ENCODE measurements around the gene SPATA2. TPM values are rescaled to one million over a fixed set of nuclear protein-coding genes. Genes with fewer than 3 reads are reported as not detected.

Gene SPATA2
- total RNA-seq (2021; fragmentation: NEBNext Ultra II Directional; extraction: Animal tissue kit (Norgen Biotek cat#: 25700)) (11.9 and 13.0 TPM in 2 replicates), polyA plus RNA-seq (2011; rRNA removed) (11.0 and 15.4 TPM in 2 replicates), polyA minus RNA-seq (2011; rRNA and poly(A)+ RNA removed) (6.1 and 8.1 TPM in 2 replicates)
- 6.4 TPM for polyA plus RNA-seq (2011; cell fraction: cytosol; rRNA removed)
- polyA plus RNA-seq (2011; cell fraction: nucleus; rRNA removed) = 7.7 TPM
- 10.4 to 11.7 TPM (median 11.1 TPM) in 4 replicates for polyA plus RNA-seq (2012, experiment 1 of 2)
- 12.2 TPM for polyA plus RNA-seq (2012, experiment 2 of 2)
- polyA plus RNA-seq (2013, experiment 1 of 2) = 10.6 TPM
- polyA plus RNA-seq (2013, experiment 2 of 2) = 10.6 TPM
- 6.4 TPM for polyA minus RNA-seq (2011; cell fraction: cytosol; rRNA and poly(A)+ RNA removed)
- 6.7 TPM for polyA minus RNA-seq (2011; cell fraction: nucleus; rRNA and poly(A)+ RNA removed)
- long read RNA-seq, experiment 1, full-length matches to known transcripts = 1 of 16 reads
- long read RNA-seq, experiment 1, partial matches to known transcripts = 1 of 16 reads
- long read RNA-seq, experiment 1, other reads (novel, unspliced or antisense) = 14 of 16 reads
- long read RNA-seq, experiment 2, partial matches to known transcripts = 0 of 1 reads
- long read RNA-seq, experiment 2, other reads (novel, unspliced or antisense) = 1 of 1 reads

- H3K14ac ChIP-seq (ENCODE audit: insufficient read length) = no peak within 1 kb of the TSS
- TF ChIP-seq RFX5 (IDR thresholded peaks at IDR 0.05; ENCODE audit: borderline replicate concordance, low read depth, low read length) (no peak), SAP30 (IDR thresholded peaks at IDR 0.05; ENCODE audit: insufficient read depth, insufficient replicate concordance, low read length) (peak; percentile 73), MAX (IDR thresholded peaks at IDR 0.05) (0 out of 2 replicates have a peak, but pooled peaks have one; percentile 14), KDM4A (IDR thresholded peaks at IDR 0.05; ENCODE audit: low read depth, low read length, severe bottlenecking) (peak; percentile 100), HDAC6 (IDR thresholded peaks at IDR 0.05; ENCODE audit: low read depth, low read length) (no peak), EGR1 (IDR thresholded peaks at IDR 0.05; ENCODE audit: borderline replicate concordance, low read depth, low read length) (no peak), ATF3 (IDR thresholded peaks at IDR 0.05; ENCODE audit: insufficient read depth, low read depth, low read length) (no peak)
Observed at GRCh38 chr20:49915380-49916145, at the start of gene SPATA2. Gene SPATA2, minus strand, starts transcription at chr20:49915529. Its CDS starts 7,039 bp downstream, at chr20:49908490.

More at GRCh38 chr20:49915380-49916145, at the start of gene SPATA2:
- peak within 1 kb of the TSS; percentile 100 for H4K8ac ChIP-seq (ENCODE audit: extremely low read depth, insufficient read depth, low read length)
- peak within 1 kb of the TSS; percentile 99 for H2BK120ac ChIP-seq (replicated peaks; ENCODE audit: low read depth, low read length)
- WGBS, 2 experiments (ENCODE audit: extremely low coverage in 1 of 2, insufficient coverage in 1 of 2, insufficient read length in 1 of 2, insufficient replicate concordance in 2 of 2, low coverage in 1 of 2, low lambda C conversion rate in 2 of 2, missing lambda C conversion rate in 1 of 2) = 1% methylated on average over 69 of the region's 69 CpGs; no CpG with 5 or more reads in 1 of the 2 experiments
- POLR2A ChIA-PET (ENCODE audit: partially characterized antibody) = interaction anchor here (0.7 to 3.8 kb wide), 5 partner anchors 9 to 134 kb away, joined by 3 to 17 read pairs (median 4); no protein-coding TSS in a partner anchor
- peak within 1 kb of the TSS; percentile 100 for H2AFZ ChIP-seq (ENCODE audit: low read length)
- peaks cover 9% of the 10 kb centered on the region for H3K79me1 ChIP-seq (ENCODE audit: low read depth, low read length)
- no peak within 1 kb of the TSS for H3K23ac ChIP-seq (ENCODE audit: insufficient read length)
- peaks cover 0 to 6% (median 3%) of the 10 kb centered on the region in 4 experiments; a peak in 2 of 7 replicates for H3K4me1 ChIP-seq (replicated peaks in 1 of 4; ENCODE audit: control insufficient read depth in 3 of 4, insufficient read depth in 4 of 4, low read length in 3 of 4)
- peak within 1 kb of the TSS; percentile 99 for H3K18ac ChIP-seq (ENCODE audit: extremely low read depth, low read length)
- H2AK5ac ChIP-seq (ENCODE audit: low read depth, low read length) = no peak within 1 kb of the TSS
- 0 out of 2 replicates have a peak within 1 kb of the TSS, but pooled peaks have one; percentile 88 for H2BK15ac ChIP-seq (ENCODE audit: low read length)
- peak within 1 kb of the TSS; percentile 71 to 99 (median 96) for H3K4me3 ChIP-seq (ENCODE audit: extremely low read depth in 1 of 4, insufficient read depth in 2 of 4, low read depth in 3 of 4, low read length in 4 of 4)
- peaks cover 4 to 41% of the 10 kb centered on the region in 2 experiments; a peak in 3 of 4 replicates for H3K79me2 ChIP-seq (ENCODE audit: control insufficient read depth in 1 of 2, insufficient read depth in 2 of 2, low read length in 2 of 2)
- H2BK20ac ChIP-seq (ENCODE audit: low read length) = peak within 1 kb of the TSS; percentile 89; the same call in 1 of the 2 replicates
- H4K20me1 ChIP-seq (replicated peaks in 1 of 2; ENCODE audit: control insufficient read depth in 1 of 2, insufficient read depth in 2 of 2, low read length in 2 of 2) = peaks cover 0 to 8% of the 10 kb centered on the region in 2 experiments
- H3K27me3 ChIP-seq (replicated peaks in 1 of 4; ENCODE audit: control insufficient read depth in 3 of 4, extremely low read depth in 1 of 4, insufficient read depth in 3 of 4, low read length in 3 of 4) = no peaks in the 10 kb centered on the region
- H3K9me3 ChIP-seq (ENCODE audit: insufficient read depth in 2 of 2, low read depth in 1 of 2, low read length in 1 of 2) = no peaks in the 10 kb centered on the region
- no peaks in the 10 kb centered on the region for H3K36me3 ChIP-seq (ENCODE audit: control insufficient read depth in 2 of 4, insufficient read depth in 4 of 4, low read length in 3 of 4)
- peak within 1 kb of the TSS; percentile 100 for H2BK12ac ChIP-seq (ENCODE audit: low read depth, low read length)
- CTCF ChIA-PET (ENCODE audit: partially characterized antibody) = interaction anchor here (0.6 to 1.9 kb wide), 14 partner anchors 9 to 665 kb away, joined by 3 to 6 read pairs (median 3); no protein-coding TSS in a partner anchor
- no peak for FAIRE-seq
- H3K27ac ChIP-seq (ENCODE audit: low read depth, low read length) = peak within 1 kb of the TSS; percentile 100
- peak within 1 kb of the TSS; percentile 96 for H3K4ac ChIP-seq (replicated peaks; ENCODE audit: insufficient read length, low read depth, low read length)
- peak within 1 kb of the TSS; percentile 99 for H4K91ac ChIP-seq (replicated peaks; ENCODE audit: insufficient read length, low read length)
- peak within 1 kb of the TSS; percentile 100 for H2BK5ac ChIP-seq (ENCODE audit: low read depth, low read length)
- peak within 1 kb of the TSS; percentile 84 to 99 (median 95) for H3K9ac ChIP-seq (replicated peaks in 1 of 4; ENCODE audit: extremely low read depth in 1 of 4, low read depth in 3 of 4, low read length in 3 of 4)
- H3K23me2 ChIP-seq (ENCODE audit: low read depth, low read length) = peaks cover 8% of the 10 kb centered on the region
- H4K5ac ChIP-seq (ENCODE audit: insufficient read length, low read depth, low read length) = peak within 1 kb of the TSS; percentile 100
- H3K4me2 ChIP-seq (ENCODE audit: insufficient read depth in 1 of 2, low read depth in 2 of 2, low read length in 2 of 2) = peak within 1 kb of the TSS; percentile 57 to 99
- H3K56ac ChIP-seq (replicated peaks; ENCODE audit: insufficient read length, low read depth, low read length) = peak within 1 kb of the TSS; percentile 93
- DNase-seq (ENCODE audit: low read depth in 1 of 2, low spot score in 2 of 2) = peak; percentile 80 to 96

All from H1 (cell line).